GM18502 (cell line): ENCODE results near the gene NEUROD2.
"Not testable (repeated sequence)": the region's sequence is repeated elsewhere in the genome, so short reads cannot be mapped to it uniquely, and the experiment has no call there.

Experiments
- ATAC-seq: cut with Tn5 transposase; IDR thresholded peaks from one replicate; pipeline ENCODE4 v1.9.1; 2021; ENCODE audit warnings: mild to moderate bottlenecking; ENCODE audit not compliant: unreplicated experiment, poor library complexity

Gene NEUROD2

GRCh38 chr17:39591958-39592954 lies 15.5 kb downstream of the NEUROD2 start:
- no peak for ATAC-seq

- ATAC-seq, result not testable (repeated sequence)
These were observed 17.5 kb downstream of the NEUROD2 start for GRCh38 chr17:39590180-39590579.

- ATAC-seq, result no peak
These were observed 25.1 kb downstream of the NEUROD2 start for GRCh38 chr17:39582658-39583057.

GRCh38 chr17:39581759-39582085 lies 26.0 kb downstream of the NEUROD2 start:
- no peak for ATAC-seq

GRCh38 chr17:39581071-39581758 lies 26.5 kb downstream of the NEUROD2 start:
- ATAC-seq, result no peak

- ATAC-seq, result no peak
These were observed 27.6 kb downstream of the NEUROD2 start for GRCh38 chr17:39580082-39580468.

- ATAC-seq, result no peak
These were observed 28.2 kb downstream of the NEUROD2 start for GRCh38 chr17:39579318-39580081.

GRCh38 chr17:39578272-39578671 lies 29.4 kb downstream of the NEUROD2 start:
- no peak for ATAC-seq

GRCh38 chr17:39576187-39576586 lies 31.5 kb downstream of the NEUROD2 start:
- no peak for ATAC-seq

GRCh38 chr17:39573447-39574298 lies 34.0 kb downstream of the NEUROD2 start:
- ATAC-seq, result no peak

GRCh38 chr17:39572121-39572520 lies 35.6 kb downstream of the NEUROD2 start:
- no peak for ATAC-seq

- no peak for ATAC-seq
These were observed 38.6 kb downstream of the NEUROD2 start for GRCh38 chr17:39569126-39569525.

- ATAC-seq, result no peak
These were observed 39.0 kb downstream of the NEUROD2 start for GRCh38 chr17:39568702-39569101.

- ATAC-seq, result no peak
These were observed 41.4 kb downstream of the NEUROD2 start for GRCh38 chr17:39566094-39566850.

GRCh38 chr17:39564211-39564848 lies 43.4 kb downstream of the NEUROD2 start:
- ATAC-seq, result no peak

- ATAC-seq, result no peak
These were observed 44.2 kb downstream of the NEUROD2 start for GRCh38 chr17:39563476-39563875.

- ATAC-seq, result no peak
These were observed 44.7 kb downstream of the NEUROD2 start for GRCh38 chr17:39562976-39563375.

GRCh38 chr17:39562395-39562794 lies 45.3 kb downstream of the NEUROD2 start:
- no peak for ATAC-seq

- no peak for ATAC-seq
These were observed 51.3 kb downstream of the NEUROD2 start for GRCh38 chr17:39556423-39556822.
